GM19099 (cell line): Measurements from ENCODE around the gene TMEM130.

Source experiments
- POLR2A ChIP-seq: IDR thresholded peaks from 3 replicates; pipeline ENCODE4 v1.6.1; 2011; ENCODE audit warnings: low read depth; ENCODE audit not compliant: insufficient read length; ENCODE audit errors: extremely low read depth

TMEM130 gene, protein sequence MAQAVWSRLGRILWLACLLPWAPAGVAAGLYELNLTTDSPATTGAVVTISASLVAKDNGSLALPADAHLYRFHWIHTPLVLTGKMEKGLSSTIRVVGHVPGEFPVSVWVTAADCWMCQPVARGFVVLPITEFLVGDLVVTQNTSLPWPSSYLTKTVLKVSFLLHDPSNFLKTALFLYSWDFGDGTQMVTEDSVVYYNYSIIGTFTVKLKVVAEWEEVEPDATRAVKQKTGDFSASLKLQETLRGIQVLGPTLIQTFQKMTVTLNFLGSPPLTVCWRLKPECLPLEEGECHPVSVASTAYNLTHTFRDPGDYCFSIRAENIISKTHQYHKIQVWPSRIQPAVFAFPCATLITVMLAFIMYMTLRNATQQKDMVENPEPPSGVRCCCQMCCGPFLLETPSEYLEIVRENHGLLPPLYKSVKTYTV

GRCh38 chr7:98869597-98870120, at the start of gene TMEM130:
TSS of gene TMEM130 (minus strand) at chr7:98870014. CDS start at chr7:98869861, 153 bp downstream.
- TF ChIP-seq POLR2A: no peak

- no peak for TF ChIP-seq POLR2A
These were observed 47.5 kb upstream of the TMEM130 start for GRCh38 chr7:98917331-98917730.

GRCh38 chr7:98913612-98914011, 43.8 kb upstream of the TMEM130 start:
- no peak for TF ChIP-seq POLR2A

GRCh38 chr7:98913026-98913425, 43.2 kb upstream of the TMEM130 start:
- TF ChIP-seq POLR2A: no peak

GRCh38 chr7:98911916-98912315, 42.1 kb upstream of the TMEM130 start:
- TF ChIP-seq POLR2A: no peak

GRCh38 chr7:98910427-98910826, 40.6 kb upstream of the TMEM130 start:
- TF ChIP-seq POLR2A: no peak

DNA sequence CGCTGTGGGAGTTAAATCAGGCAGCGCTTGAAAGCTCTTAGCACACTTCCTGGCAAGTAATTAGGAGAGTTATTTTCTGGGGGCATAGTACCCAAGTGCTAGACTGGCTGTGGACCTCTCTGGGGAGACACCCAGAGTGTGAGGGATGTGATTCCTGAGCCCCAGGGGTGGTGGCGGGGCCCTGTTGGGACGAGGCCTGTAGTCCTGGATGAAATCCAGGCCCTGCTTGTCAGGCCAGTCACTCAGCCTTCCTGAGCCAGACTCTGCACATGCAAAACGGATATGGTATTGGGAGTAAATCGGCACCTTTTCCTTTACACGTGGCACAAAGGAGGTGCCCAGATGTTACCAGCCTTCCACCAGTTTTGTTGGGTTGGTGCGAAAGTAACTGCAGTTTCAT, 39.7 kb upstream of the TMEM130 start:
- no peak for TF ChIP-seq POLR2A

GRCh38 chr7:98908585-98908984, 38.8 kb upstream of the TMEM130 start:
- TF ChIP-seq POLR2A: no peak

- no peak for TF ChIP-seq POLR2A
These were observed 37.8 kb upstream of the TMEM130 start for GRCh38 chr7:98907570-98907969.

- no peak for TF ChIP-seq POLR2A
These were observed 33.4 kb upstream of the TMEM130 start for GRCh38 chr7:98903246-98903645.

DNA sequence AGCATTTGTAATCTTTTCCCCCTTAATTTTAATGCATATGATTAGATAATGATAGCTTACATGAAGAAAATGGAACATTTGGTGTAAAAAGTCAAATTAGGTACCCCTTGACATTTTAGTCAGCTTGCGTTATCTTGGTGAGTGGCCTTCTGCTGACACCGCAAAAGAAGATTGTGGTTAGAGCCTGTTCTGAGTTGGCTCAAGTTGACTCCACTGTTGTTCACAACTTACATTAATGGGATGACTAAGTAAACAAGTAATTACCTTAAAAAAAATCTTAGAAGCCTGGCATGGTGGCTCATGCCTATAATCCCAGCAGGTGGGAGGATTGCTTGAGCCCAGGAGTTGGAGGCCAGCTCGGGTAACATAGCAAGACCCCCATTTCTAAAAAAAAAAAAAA, 32.7 kb upstream of the TMEM130 start:
- no peak for TF ChIP-seq POLR2A

GRCh38 chr7:98900815-98901214, 31.0 kb upstream of the TMEM130 start:
- no peak for TF ChIP-seq POLR2A

- no peak for TF ChIP-seq POLR2A
These were observed 30.0 kb upstream of the TMEM130 start for GRCh38 chr7:98899816-98900215.

DNA sequence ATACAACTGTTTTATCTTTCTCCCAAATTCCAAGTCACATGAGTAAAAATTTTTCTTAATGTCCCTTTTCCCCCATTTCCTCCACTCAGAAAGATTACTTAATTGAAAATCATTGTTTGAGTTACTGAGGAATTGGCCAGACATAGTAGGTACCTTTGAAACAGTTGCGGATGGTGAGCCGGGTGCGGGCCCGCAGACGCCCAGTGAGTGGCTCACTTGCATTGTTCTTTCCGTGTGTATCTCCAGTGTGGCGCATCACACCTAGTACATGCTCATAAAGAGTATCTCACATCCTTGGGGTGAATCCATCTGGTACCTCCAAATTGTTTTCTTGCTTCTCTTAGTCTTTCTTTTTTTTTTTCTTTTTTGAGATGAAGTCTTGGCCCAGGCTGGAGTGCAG, 22.8 kb upstream of the TMEM130 start:
- TF ChIP-seq POLR2A: no peak

DNA sequence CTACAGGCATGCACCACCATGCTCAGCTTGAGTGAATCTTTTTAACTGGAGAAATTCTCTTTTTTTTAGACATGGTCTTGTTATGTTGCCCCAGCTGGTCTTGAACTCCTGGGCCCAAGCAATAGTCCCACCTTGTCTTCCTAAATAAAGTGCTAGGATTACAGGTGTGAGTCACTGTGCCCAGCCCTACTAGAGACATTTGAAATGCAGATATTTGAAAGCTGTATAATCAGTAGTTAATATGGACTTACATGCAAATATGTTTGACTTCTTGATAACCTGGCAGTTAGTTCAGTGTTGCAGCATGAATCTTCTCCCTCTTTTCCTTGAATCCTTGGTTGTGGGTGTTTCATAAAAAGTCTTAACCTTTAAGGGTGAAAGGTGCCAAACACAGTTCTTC, 17.2 kb upstream of the TMEM130 start:
- no peak for TF ChIP-seq POLR2A

DNA sequence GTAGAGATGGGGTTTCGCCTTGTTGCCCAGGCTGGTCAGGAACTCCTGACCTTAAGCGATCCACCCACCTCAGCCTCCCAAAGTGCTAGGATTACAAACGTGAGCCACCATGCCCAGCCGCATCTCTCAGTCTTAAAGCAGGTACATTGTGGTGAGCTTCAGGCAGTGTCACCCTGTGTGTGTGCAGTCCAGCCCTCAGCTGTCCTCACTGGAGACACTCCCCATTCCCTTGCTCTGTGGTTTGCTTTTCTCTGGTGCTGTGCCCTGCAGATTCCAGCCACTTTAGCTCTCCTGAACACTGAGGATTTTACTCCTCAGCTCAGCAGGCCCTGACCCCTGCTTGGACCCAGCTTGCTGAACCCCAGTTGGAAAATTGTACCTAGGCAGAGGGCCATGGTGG, 14.6 kb upstream of the TMEM130 start:
- no peak for TF ChIP-seq POLR2A
